ENCODE measurements around the gene FAM237A. TPM values are rescaled to one million over a fixed set of nuclear protein-coding genes. Genes with fewer than 3 reads are reported as not detected.

The FAM237A gene
- total RNA-seq, 4 donors from 2014 or later = not detected

DNA sequence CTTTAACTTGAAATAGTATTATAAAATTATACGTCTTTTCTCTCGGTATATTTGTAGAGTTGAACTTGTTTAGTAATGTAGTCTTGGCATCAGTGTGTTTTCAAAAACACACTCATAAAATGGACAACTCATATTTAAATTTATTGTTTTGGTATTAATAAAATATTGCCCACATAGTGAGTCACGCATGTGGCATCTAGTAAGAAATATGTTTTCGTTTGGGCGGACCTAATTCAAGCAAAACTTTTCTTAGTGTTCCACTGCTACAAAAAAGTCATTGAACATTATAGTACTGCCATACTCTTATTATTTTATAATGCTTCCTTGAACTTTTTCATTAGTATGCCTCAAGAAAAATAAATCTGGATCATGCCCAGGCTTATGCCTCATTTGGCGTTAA, 31.1 kb upstream of the FAM237A start:
- H3K27me3 ChIP-seq = no peaks in the 10 kb centered on the region
- no peaks in the 10 kb centered on the region for H3K4me1 ChIP-seq
- H3K9me3 ChIP-seq = no peaks in the 10 kb centered on the region
- TF ChIP-seq, protein P1, sequence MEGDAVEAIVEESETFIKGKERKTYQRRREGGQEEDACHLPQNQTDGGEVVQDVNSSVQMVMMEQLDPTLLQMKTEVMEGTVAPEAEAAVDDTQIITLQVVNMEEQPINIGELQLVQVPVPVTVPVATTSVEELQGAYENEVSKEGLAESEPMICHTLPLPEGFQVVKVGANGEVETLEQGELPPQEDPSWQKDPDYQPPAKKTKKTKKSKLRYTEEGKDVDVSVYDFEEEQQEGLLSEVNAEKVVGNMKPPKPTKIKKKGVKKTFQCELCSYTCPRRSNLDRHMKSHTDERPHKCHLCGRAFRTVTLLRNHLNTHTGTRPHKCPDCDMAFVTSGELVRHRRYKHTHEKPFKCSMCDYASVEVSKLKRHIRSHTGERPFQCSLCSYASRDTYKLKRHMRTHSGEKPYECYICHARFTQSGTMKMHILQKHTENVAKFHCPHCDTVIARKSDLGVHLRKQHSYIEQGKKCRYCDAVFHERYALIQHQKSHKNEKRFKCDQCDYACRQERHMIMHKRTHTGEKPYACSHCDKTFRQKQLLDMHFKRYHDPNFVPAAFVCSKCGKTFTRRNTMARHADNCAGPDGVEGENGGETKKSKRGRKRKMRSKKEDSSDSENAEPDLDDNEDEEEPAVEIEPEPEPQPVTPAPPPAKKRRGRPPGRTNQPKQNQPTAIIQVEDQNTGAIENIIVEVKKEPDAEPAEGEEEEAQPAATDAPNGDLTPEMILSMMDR (IDR thresholded peaks at IDR 0.05) = no peak
- no peak for TF ChIP-seq POLR2A (IDR thresholded peaks at IDR 0.05)
- TF ChIP-seq EP300 (IDR thresholded peaks at IDR 0.05; ENCODE audit: low read depth) = no peak
- TF ChIP-seq POLR2AphosphoS5 (IDR thresholded peaks at IDR 0.05) = no peak
- intact Hi-C loops (cut with DNase I; ENCODE audit: low total_unique reads) = no loop called here
- WGBS, 2 donors (ENCODE audit: low coverage in 1 of 2) = 96% methylated on average over 6 of the region's 6 CpGs
- no peak overlapping the region for H3K27ac ChIP-seq
- in situ Hi-C loops (cut with MboI; ENCODE audit: low pct_ligation_motif_present in 1 of 4, low pct_unique_long_range_greater_than_20kb in 1 of 4, low sequenced_read_pairs in 3 of 4) = no loop called here
- H3K36me3 ChIP-seq = no peaks in the 10 kb centered on the region
- DNase-seq = no peak
- H3K4me3 ChIP-seq = no peak overlapping the region

DNA sequence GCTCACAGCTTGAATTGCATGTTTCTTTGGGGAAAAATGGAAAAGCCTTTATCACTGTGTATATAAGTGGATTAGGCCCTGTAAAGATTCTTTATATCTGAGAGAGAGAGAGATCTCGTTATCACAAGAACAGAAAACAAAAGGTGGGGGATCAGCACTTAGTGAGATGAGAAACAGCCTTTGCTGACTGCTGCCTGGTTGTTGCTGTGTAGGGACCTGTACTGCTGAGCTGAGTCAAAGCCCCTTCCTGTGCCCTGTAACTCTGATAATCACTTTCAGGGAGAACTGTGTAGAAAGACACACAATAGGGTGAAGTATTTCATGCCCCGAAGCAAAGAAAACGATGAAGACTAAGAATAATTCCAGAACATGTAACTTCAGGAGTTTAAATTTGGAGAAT, 30.6 kb upstream of the FAM237A start:
- in situ Hi-C loops (cut with MboI; ENCODE audit: low pct_ligation_motif_present in 1 of 4, low pct_unique_long_range_greater_than_20kb in 1 of 4, low sequenced_read_pairs in 3 of 4) = no loop called here
- WGBS, 2 donors (ENCODE audit: low coverage in 1 of 2) = 83 to 85% methylated on average over 3 of the region's 3 CpGs
- TF ChIP-seq, protein P1 (IDR thresholded peaks at IDR 0.05) = no peak
- TF ChIP-seq POLR2A (IDR thresholded peaks at IDR 0.05) (no peak), EP300 (IDR thresholded peaks at IDR 0.05; ENCODE audit: low read depth) (no peak), POLR2AphosphoS5 (IDR thresholded peaks at IDR 0.05) (no peak)
- Histone ChIP-seq H3K4me1 (no peaks in the 10 kb centered on the region), H3K27me3 (no peaks in the 10 kb centered on the region), H3K27ac (no peak overlapping the region), H3K4me3 (no peak overlapping the region), H3K36me3 (no peaks in the 10 kb centered on the region), H3K9me3 (no peaks in the 10 kb centered on the region)
- DNase-seq = no peak
- intact Hi-C loops (cut with DNase I; ENCODE audit: low total_unique reads) = no loop called here

- TF ChIP-seq POLR2A (IDR thresholded peaks at IDR 0.05) (no peak), EP300 (IDR thresholded peaks at IDR 0.05; ENCODE audit: low read depth) (no peak), POLR2AphosphoS5 (IDR thresholded peaks at IDR 0.05) (no peak)
- TF ChIP-seq, protein P1 (IDR thresholded peaks at IDR 0.05) = no peak
- no peak overlapping the region for H3K4me3 ChIP-seq
- DNase-seq = no peak
- H3K9me3 ChIP-seq = no peaks in the 10 kb centered on the region
- in situ Hi-C loops (cut with MboI; ENCODE audit: low pct_ligation_motif_present in 1 of 4, low pct_unique_long_range_greater_than_20kb in 1 of 4, low sequenced_read_pairs in 3 of 4) (no loop called here), intact Hi-C loops (cut with DNase I; ENCODE audit: low total_unique reads) (no loop called here)
- H3K27me3 ChIP-seq = no peaks in the 10 kb centered on the region
- no peak overlapping the region for H3K27ac ChIP-seq
- H3K4me1 ChIP-seq = no peaks in the 10 kb centered on the region
- no peaks in the 10 kb centered on the region for H3K36me3 ChIP-seq
- 67 to 70% methylated on average over 3 to 6 of the region's 6 CpGs for WGBS, 2 donors (ENCODE audit: low coverage in 1 of 2)
Observed at GRCh38 chr2:206614811-206615210, 27.5 kb upstream of the FAM237A start.

DNA sequence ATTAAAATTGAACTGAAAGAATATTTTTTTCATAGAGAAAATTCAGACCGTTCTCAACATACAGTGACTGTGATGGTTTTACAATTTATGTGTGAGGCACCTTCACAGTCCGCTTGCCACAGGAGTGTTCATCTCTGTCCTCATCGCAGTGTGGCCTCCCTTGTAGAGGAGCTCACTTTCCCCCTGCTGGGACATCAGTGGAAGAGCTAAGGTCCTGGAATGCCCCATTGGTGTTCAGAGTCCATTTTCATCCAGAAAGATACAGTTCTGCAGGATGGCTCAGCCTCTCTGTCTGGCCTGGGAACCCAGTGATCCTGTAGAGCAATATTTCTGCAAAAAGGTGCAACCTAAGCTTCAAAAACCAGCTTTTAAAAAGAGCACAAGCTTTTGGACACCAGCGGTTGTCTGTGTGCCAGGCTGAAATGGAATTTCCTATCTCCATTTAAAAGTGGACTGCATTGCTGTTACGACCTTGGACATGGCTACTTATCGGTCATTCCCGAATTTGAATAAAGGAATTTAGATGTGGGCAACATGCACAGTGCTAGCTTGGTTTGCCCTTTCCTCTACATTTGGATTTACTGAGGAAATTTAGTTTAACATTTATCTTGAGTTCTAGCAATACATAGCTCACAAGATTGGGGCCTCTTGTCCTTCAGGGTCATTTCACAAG, 26.7 kb upstream of the FAM237A start:
- in situ Hi-C loops (cut with MboI; ENCODE audit: low pct_ligation_motif_present in 1 of 4, low pct_unique_long_range_greater_than_20kb in 1 of 4, low sequenced_read_pairs in 3 of 4) = no loop called here

More for the DNA sequence above, 26.7 kb upstream of the FAM237A start:
- Histone ChIP-seq H3K27me3 (no peaks in the 10 kb centered on the region), H3K4me1 (no peaks in the 10 kb centered on the region), H3K27ac (no peak overlapping the region), H3K4me3 (no peak overlapping the region), H3K36me3 (no peaks in the 10 kb centered on the region), H3K9me3 (no peaks in the 10 kb centered on the region)
- no peak for TF ChIP-seq EP300 (IDR thresholded peaks at IDR 0.05; ENCODE audit: low read depth)
- no peak for TF ChIP-seq POLR2AphosphoS5 (IDR thresholded peaks at IDR 0.05)
- TF ChIP-seq POLR2A (IDR thresholded peaks at IDR 0.05) = no peak
- TF ChIP-seq, protein P1 (IDR thresholded peaks at IDR 0.05) = no peak
- intact Hi-C loops (cut with DNase I; ENCODE audit: low total_unique reads) = no loop called here
- DNase-seq = no peak
- WGBS, 2 donors (ENCODE audit: low coverage in 1 of 2) = 80 to 83% methylated on average over 4 to 7 of the region's 7 CpGs

All from transverse colon (tissue), 4 donors.